ENCODE data around the gene FAM193A.
"Not testable (repeated sequence)": the region's sequence is repeated elsewhere in the genome, so short reads cannot be mapped to it uniquely, and the experiment has no call there.

The FAM193A gene, protein sequence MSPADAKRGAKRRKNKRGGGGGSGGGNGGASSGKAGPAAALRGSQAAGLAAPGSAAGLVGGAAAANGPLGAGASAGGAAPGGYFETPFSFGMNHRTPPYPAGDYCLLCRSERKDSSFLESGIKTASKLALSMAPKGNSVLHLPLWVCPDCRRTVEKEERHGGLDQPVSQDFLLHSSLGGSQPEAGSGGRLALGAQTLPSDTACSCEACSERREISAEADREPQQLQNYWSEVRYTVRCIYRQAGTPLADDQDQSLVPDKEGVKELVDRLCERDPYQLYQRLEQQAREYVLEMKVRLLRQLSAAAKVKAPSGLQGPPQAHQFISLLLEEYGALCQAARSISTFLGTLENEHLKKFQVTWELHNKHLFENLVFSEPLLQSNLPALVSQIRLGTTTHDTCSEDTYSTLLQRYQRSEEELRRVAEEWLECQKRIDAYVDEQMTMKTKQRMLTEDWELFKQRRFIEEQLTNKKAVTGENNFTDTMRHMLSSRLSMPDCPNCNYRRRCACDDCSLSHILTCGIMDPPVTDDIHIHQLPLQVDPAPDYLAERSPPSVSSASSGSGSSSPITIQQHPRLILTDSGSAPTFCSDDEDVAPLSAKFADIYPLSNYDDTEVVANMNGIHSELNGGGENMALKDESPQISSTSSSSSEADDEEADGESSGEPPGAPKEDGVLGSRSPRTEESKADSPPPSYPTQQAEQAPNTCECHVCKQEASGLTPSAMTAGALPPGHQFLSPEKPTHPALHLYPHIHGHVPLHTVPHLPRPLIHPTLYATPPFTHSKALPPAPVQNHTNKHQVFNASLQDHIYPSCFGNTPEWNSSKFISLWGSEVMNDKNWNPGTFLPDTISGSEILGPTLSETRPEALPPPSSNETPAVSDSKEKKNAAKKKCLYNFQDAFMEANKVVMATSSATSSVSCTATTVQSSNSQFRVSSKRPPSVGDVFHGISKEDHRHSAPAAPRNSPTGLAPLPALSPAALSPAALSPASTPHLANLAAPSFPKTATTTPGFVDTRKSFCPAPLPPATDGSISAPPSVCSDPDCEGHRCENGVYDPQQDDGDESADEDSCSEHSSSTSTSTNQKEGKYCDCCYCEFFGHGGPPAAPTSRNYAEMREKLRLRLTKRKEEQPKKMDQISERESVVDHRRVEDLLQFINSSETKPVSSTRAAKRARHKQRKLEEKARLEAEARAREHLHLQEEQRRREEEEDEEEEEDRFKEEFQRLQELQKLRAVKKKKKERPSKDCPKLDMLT (N-terminal part only)

DNA sequence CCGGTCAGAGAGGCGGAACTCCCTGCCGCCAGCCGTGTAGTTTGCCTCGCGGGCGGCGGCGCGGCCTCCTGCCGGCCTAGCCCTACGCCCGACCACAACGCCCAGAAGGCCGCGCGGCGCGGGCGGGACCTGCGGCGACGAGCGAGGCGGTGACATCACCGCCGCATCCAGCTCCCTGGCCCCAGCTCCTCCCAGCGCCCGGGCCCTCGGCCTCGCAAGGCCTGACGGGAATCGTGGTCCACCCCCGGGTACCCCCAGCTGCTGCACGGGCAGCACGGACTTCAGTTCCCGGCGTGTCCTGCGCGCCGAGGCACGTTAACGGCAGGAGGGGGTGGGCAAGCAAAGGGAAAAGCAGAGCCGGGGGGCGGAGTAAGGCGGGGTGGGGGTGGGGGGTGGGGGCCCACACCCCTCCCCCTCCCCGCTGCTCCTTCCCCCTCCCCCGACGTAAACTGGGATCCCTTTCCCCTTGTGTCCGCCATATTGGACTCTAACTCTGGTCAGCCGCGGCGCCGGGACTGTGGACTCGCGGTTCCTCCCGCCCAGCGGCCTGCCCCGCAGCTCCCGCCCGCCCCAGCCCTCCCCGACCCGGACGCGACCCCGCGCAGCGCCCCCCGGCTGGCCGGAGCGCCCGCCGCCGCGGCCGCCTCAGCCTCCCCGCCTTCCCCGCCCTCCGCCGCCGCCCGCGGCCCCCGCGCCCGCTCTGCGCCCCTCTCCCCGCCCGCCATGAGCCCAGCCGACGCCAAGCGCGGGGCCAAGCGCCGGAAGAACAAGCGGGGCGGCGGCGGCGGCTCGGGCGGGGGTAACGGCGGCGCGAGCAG, at the start of gene FAM193A:
Gene FAM193A (plus strand): TSS at position 455 of the 818 bp plus-strand sequence. CDS start 269 bp downstream, at position 724.
- DNase-seq (ENCODE audit: low spot score): peak; percentile 99

DNA sequence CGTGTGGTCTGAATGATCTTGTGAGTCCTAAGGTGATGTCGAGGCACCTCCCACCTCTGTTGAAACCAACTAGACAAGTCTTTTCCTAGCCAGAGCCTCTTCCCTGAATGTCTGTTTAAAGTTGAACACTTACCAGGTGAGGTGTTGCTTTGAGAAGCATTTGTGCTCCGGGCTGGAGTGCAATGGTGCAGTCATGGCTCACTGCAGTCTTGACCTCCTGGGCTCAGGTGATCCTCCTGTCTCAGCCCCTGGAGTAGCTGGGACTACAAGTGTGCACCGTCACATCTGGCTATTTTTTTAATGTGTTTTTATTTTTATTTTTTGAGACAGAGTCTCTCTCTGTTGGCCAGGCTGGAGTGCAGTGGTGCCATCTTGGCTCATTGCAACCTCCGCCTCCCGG, 49.5 kb upstream of the FAM193A start:
- DNase-seq (ENCODE audit: low spot score): no peak

- no peak for DNase-seq (ENCODE audit: low spot score)
These were observed 48.8 kb upstream of the FAM193A start for GRCh38 chr4:2487632-2488031.

DNA sequence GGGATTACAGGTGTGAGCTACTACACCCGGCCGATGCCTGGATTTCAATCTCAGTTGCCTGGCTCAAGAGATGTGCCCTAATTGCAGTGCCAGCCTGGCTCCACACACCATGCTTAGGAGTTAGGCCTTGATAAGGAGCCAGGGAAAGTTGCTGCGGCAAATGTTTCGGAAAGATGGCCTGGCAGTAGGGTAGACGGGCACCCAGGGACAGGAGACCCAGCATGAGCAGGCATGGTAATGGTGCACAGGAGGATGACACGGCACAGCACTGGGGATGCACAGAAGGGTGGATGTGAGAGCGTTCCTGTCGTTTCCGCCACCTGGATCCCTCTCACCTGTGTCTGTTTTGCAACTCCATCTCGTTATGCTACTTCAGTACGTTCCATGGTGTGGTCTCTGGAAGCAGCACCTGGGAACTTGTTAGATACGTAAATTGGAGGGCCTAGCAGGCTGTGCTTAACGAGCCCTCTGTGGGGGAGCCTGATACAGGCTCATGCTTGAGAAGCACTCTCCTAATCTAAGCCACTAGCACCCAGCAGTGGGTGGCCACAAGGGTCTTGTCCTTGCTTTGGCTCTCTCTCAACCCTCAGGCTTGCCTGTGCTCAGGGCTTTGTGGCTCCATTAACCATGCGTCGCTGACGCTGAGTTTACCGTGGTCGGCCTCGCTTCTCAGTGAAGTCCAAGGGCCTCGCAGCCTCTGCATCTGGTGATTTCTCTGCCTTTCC, 47.2 kb upstream of the FAM193A start:
- no peak for DNase-seq (ENCODE audit: low spot score)

- DNase-seq (ENCODE audit: low spot score): no peak
These were observed 46.5 kb upstream of the FAM193A start for GRCh38 chr4:2489841-2490552.

- no peak for DNase-seq (ENCODE audit: low spot score)
These were observed 43.5 kb upstream of the FAM193A start for GRCh38 chr4:2492970-2493369.

GRCh38 chr4:2494992-2495391, 41.5 kb upstream of the FAM193A start:
- DNase-seq (ENCODE audit: low spot score): no peak

DNA sequence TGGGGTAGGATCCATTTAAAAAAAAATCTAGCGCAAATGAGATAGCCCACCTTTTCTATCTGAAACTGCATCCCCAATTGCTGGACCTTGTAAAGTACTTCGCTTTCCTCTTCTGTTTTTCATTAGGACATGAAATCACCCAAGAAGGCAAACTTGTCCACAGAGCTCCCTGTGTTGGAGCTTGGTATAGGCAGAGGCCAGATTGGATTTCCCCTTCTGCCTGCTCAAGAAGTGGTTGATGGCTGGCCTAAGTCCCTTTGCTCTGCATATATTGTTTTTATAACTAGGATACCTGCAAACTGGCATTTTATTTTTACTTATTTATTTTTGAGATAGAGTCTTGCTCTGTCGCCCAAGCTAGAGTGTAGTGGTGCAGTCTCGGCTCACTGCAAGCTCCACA, 39.1 kb upstream of the FAM193A start:
- no peak for DNase-seq (ENCODE audit: low spot score)

GRCh38 chr4:2497931-2498330, 38.5 kb upstream of the FAM193A start:
- DNase-seq (ENCODE audit: low spot score): no peak

- no peak for DNase-seq (ENCODE audit: low spot score)
These were observed 35.9 kb upstream of the FAM193A start for GRCh38 chr4:2500547-2500946.

GRCh38 chr4:2501034-2501594, 35.3 kb upstream of the FAM193A start:
- no peak for DNase-seq (ENCODE audit: low spot score)

DNA sequence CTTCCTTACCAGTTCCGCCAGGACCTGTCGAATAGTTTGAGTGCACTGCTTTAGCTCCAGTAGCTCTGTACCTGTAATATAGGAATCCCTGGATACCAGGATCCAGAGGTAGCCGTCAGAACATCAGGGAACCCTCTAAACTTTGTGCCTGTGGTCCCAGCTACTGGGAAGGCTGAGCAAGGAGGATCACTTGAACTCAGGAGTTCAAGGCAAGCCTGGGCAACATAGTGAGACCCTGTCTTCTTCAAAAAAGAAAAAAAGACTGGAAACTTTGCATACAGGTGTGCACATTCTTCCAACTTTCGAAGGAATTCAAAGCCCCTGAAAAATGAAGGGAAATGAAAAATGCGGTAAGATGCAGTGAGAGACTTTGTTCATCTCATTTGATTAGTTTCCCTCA, 32.6 kb upstream of the FAM193A start:
- DNase-seq (ENCODE audit: low spot score): no peak

DNA sequence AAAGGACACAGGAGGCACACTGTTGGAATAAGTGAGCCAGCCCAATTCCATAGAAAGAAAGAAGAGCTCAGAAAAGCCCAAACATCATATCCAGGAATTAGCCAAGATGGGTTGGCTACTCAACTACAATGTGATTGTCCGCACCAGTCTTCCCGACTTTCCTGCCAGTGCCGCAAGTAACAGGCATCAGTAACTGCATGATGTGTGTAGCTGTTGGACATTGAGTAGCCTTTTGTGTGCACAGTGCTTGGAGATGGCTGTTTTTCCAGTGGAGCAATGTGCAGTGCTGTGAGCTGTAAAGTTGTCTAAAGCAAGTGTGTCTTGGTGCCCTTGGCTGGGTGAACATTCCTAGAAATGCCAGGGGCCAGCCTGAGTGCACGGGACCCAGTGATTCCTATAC, 29.2 kb upstream of the FAM193A start:
- DNase-seq (ENCODE audit: low spot score): no peak

GRCh38 chr4:2507855-2508254, 28.6 kb upstream of the FAM193A start:
- no peak for DNase-seq (ENCODE audit: low spot score)

- no peak for DNase-seq (ENCODE audit: low spot score)
These were observed 25.8 kb upstream of the FAM193A start for GRCh38 chr4:2510351-2511259.

GRCh38 chr4:2511645-2512131, 24.8 kb upstream of the FAM193A start:
- no peak for DNase-seq (ENCODE audit: low spot score)

GRCh38 chr4:2512396-2513135, 23.9 kb upstream of the FAM193A start:
- no peak for DNase-seq (ENCODE audit: low spot score)

- not testable (repeated sequence) for DNase-seq (ENCODE audit: low spot score)
These were observed 22.3 kb upstream of the FAM193A start for GRCh38 chr4:2514193-2514592.
